GM12873 (cell line): ENCODE data around the gene MAP3K14.

Source experiments
- CTCF ChIP-seq: IDR thresholded peaks from 2 replicates; pipeline ENCODE4 v1.5.1; 2012; ENCODE audit warnings: low read depth, mild to moderate bottlenecking, moderate library complexity, low read length, control low read depth; ENCODE audit not compliant: insufficient read depth; ENCODE audit errors: missing control alignments

The MAP3K14 gene

GRCh38 chr17:45342871-45343526, 26.2 kb upstream of the MAP3K14 start:
- TF ChIP-seq CTCF, result no peak

- no peak for TF ChIP-seq CTCF
These were observed 25.5 kb upstream of the MAP3K14 start for GRCh38 chr17:45342306-45342705.

- TF ChIP-seq CTCF, result no peak
These were observed 24.8 kb upstream of the MAP3K14 start for GRCh38 chr17:45341533-45342158.

GRCh38 chr17:45339646-45340605, 23.1 kb upstream of the MAP3K14 start:
- TF ChIP-seq CTCF, result no peak

- TF ChIP-seq CTCF, result no peak
These were observed 22.2 kb upstream of the MAP3K14 start for GRCh38 chr17:45338996-45339535.

GRCh38 chr17:45338023-45338781, 21.4 kb upstream of the MAP3K14 start:
- TF ChIP-seq CTCF, result no peak
